ENCODE results near the gene TATDN2.
"Not testable (repeated sequence)": the region's sequence is repeated elsewhere in the genome, so short reads cannot be mapped to it uniquely, and the experiment has no call there.

TATDN2 gene

GRCh38 chr3:10268116-10268515 is 19.9 kb downstream of the TATDN2 start:
- Histone ChIP-seq H3K4me1 (ENCODE audit: control insufficient read depth, insufficient read depth, low read length, poor library complexity, severe bottlenecking) (peaks cover 15% of the 10 kb centered on the region), H3K27me3 (replicated peaks; ENCODE audit: control insufficient read depth, insufficient read depth, low read length, poor library complexity, severe bottlenecking) (no peaks in the 10 kb centered on the region)
- DNase-seq, result no peak

GRCh38 chr3:10268930-10269329 is 20.7 kb downstream of the TATDN2 start:
- peaks cover 49% of the 10 kb centered on the region for H3K36me3 ChIP-seq (ENCODE audit: control insufficient read depth, insufficient read depth, low read length)

More at GRCh38 chr3:10268116-10268515, 19.9 kb downstream of the TATDN2 start:
- Histone ChIP-seq H3K9me3 (ENCODE audit: control insufficient read depth, low read length) (no peaks in the 10 kb centered on the region), H3K36me3 (ENCODE audit: control insufficient read depth, insufficient read depth, low read length) (peaks cover 47% of the 10 kb centered on the region), H3K27ac (ENCODE audit: insufficient read depth, low read length, poor library complexity, severe bottlenecking) (no peak overlapping the region), H3K4me3 (ENCODE audit: insufficient read depth, low read depth, low read length, poor library complexity, severe bottlenecking) (no peak overlapping the region)

GRCh38 chr3:10269443-10269842 is 21.2 kb downstream of the TATDN2 start:
- no peak for DNase-seq
- Histone ChIP-seq H3K4me1 (ENCODE audit: control insufficient read depth, insufficient read depth, low read length, poor library complexity, severe bottlenecking) (peaks cover 18% of the 10 kb centered on the region), H3K36me3 (ENCODE audit: control insufficient read depth, insufficient read depth, low read length) (peaks cover 49% of the 10 kb centered on the region), H3K27ac (ENCODE audit: insufficient read depth, low read length, poor library complexity, severe bottlenecking) (no peak overlapping the region), H3K4me3 (ENCODE audit: insufficient read depth, low read depth, low read length, poor library complexity, severe bottlenecking) (no peak overlapping the region), H3K27me3 (replicated peaks; ENCODE audit: control insufficient read depth, insufficient read depth, low read length, poor library complexity, severe bottlenecking) (no peaks in the 10 kb centered on the region), H3K9me3 (ENCODE audit: control insufficient read depth, low read length) (no peaks in the 10 kb centered on the region)

More at GRCh38 chr3:10268930-10269329, 20.7 kb downstream of the TATDN2 start:
- no peaks in the 10 kb centered on the region for H3K9me3 ChIP-seq (ENCODE audit: control insufficient read depth, low read length)
- no peak for DNase-seq
- H3K4me1 ChIP-seq (ENCODE audit: control insufficient read depth, insufficient read depth, low read length, poor library complexity, severe bottlenecking), result peaks cover 23% of the 10 kb centered on the region
- no peak overlapping the region for H3K4me3 ChIP-seq (ENCODE audit: insufficient read depth, low read depth, low read length, poor library complexity, severe bottlenecking)
- H3K27ac ChIP-seq (ENCODE audit: insufficient read depth, low read length, poor library complexity, severe bottlenecking), result no peak overlapping the region
- H3K27me3 ChIP-seq (replicated peaks; ENCODE audit: control insufficient read depth, insufficient read depth, low read length, poor library complexity, severe bottlenecking), result no peaks in the 10 kb centered on the region

- Histone ChIP-seq H3K36me3 (ENCODE audit: control insufficient read depth, insufficient read depth, low read length) (peaks cover 68% of the 10 kb centered on the region), H3K4me1 (ENCODE audit: control insufficient read depth, insufficient read depth, low read length, poor library complexity, severe bottlenecking) (peaks cover 16% of the 10 kb centered on the region)
- H3K27me3 ChIP-seq (replicated peaks; ENCODE audit: control insufficient read depth, insufficient read depth, low read length, poor library complexity, severe bottlenecking); H3K27ac ChIP-seq (ENCODE audit: insufficient read depth, low read length, poor library complexity, severe bottlenecking); H3K4me3 ChIP-seq (ENCODE audit: insufficient read depth, low read depth, low read length, poor library complexity, severe bottlenecking); DNase-seq; H3K9me3 ChIP-seq (ENCODE audit: control insufficient read depth, low read length): not testable (repeated sequence)
Observed at GRCh38 chr3:10272476-10272875, 24.2 kb downstream of the TATDN2 start.

GRCh38 chr3:10272977-10273376 is 24.7 kb downstream of the TATDN2 start:
- Histone ChIP-seq H3K4me3 (ENCODE audit: insufficient read depth, low read depth, low read length, poor library complexity, severe bottlenecking) (no peak overlapping the region), H3K27me3 (replicated peaks; ENCODE audit: control insufficient read depth, insufficient read depth, low read length, poor library complexity, severe bottlenecking) (no peaks in the 10 kb centered on the region), H3K27ac (ENCODE audit: insufficient read depth, low read length, poor library complexity, severe bottlenecking) (no peak overlapping the region), H3K36me3 (ENCODE audit: control insufficient read depth, insufficient read depth, low read length) (peaks cover 67% of the 10 kb centered on the region), H3K9me3 (ENCODE audit: control insufficient read depth, low read length) (no peaks in the 10 kb centered on the region), H3K4me1 (ENCODE audit: control insufficient read depth, insufficient read depth, low read length, poor library complexity, severe bottlenecking) (peaks cover 16% of the 10 kb centered on the region)
- no peak for DNase-seq

- H3K36me3 ChIP-seq (ENCODE audit: control insufficient read depth, insufficient read depth, low read length), result peaks cover 68% of the 10 kb centered on the region
- H3K27ac ChIP-seq (ENCODE audit: insufficient read depth, low read length, poor library complexity, severe bottlenecking), result no peak overlapping the region
- H3K27me3 ChIP-seq (replicated peaks; ENCODE audit: control insufficient read depth, insufficient read depth, low read length, poor library complexity, severe bottlenecking), result no peaks in the 10 kb centered on the region
- H3K4me3 ChIP-seq (ENCODE audit: insufficient read depth, low read depth, low read length, poor library complexity, severe bottlenecking), result no peak overlapping the region
- H3K9me3 ChIP-seq (ENCODE audit: control insufficient read depth, low read length), result no peaks in the 10 kb centered on the region
- peaks cover 16% of the 10 kb centered on the region for H3K4me1 ChIP-seq (ENCODE audit: control insufficient read depth, insufficient read depth, low read length, poor library complexity, severe bottlenecking)
- DNase-seq, result no peak
Observed at GRCh38 chr3:10273702-10274305, 25.5 kb downstream of the TATDN2 start.

- DNase-seq, result no peak
- peaks cover 16% of the 10 kb centered on the region for H3K4me1 ChIP-seq (ENCODE audit: control insufficient read depth, insufficient read depth, low read length, poor library complexity, severe bottlenecking)
- no peak overlapping the region for H3K4me3 ChIP-seq (ENCODE audit: insufficient read depth, low read depth, low read length, poor library complexity, severe bottlenecking)
- H3K27me3 ChIP-seq (replicated peaks; ENCODE audit: control insufficient read depth, insufficient read depth, low read length, poor library complexity, severe bottlenecking), result no peaks in the 10 kb centered on the region
- no peak overlapping the region for H3K27ac ChIP-seq (ENCODE audit: insufficient read depth, low read length, poor library complexity, severe bottlenecking)
- H3K36me3 ChIP-seq (ENCODE audit: control insufficient read depth, insufficient read depth, low read length), result peaks cover 72% of the 10 kb centered on the region
- no peaks in the 10 kb centered on the region for H3K9me3 ChIP-seq (ENCODE audit: control insufficient read depth, low read length)
Observed at GRCh38 chr3:10274601-10275000, 26.3 kb downstream of the TATDN2 start.

- Histone ChIP-seq H3K27ac (ENCODE audit: insufficient read depth, low read length, poor library complexity, severe bottlenecking) (no peak overlapping the region), H3K4me3 (ENCODE audit: insufficient read depth, low read depth, low read length, poor library complexity, severe bottlenecking) (no peak overlapping the region), H3K9me3 (ENCODE audit: control insufficient read depth, low read length) (no peaks in the 10 kb centered on the region), H3K27me3 (replicated peaks; ENCODE audit: control insufficient read depth, insufficient read depth, low read length, poor library complexity, severe bottlenecking) (no peaks in the 10 kb centered on the region), H3K36me3 (ENCODE audit: control insufficient read depth, insufficient read depth, low read length) (peaks cover 71% of the 10 kb centered on the region), H3K4me1 (ENCODE audit: control insufficient read depth, insufficient read depth, low read length, poor library complexity, severe bottlenecking) (peaks cover 16% of the 10 kb centered on the region)
- DNase-seq, result no peak
Observed at GRCh38 chr3:10277115-10277625, 28.9 kb downstream of the TATDN2 start.

- Histone ChIP-seq H3K36me3 (ENCODE audit: control insufficient read depth, insufficient read depth, low read length) (peaks cover 72% of the 10 kb centered on the region), H3K27me3 (replicated peaks; ENCODE audit: control insufficient read depth, insufficient read depth, low read length, poor library complexity, severe bottlenecking) (no peaks in the 10 kb centered on the region), H3K4me1 (ENCODE audit: control insufficient read depth, insufficient read depth, low read length, poor library complexity, severe bottlenecking) (peaks cover 11% of the 10 kb centered on the region), H3K4me3 (ENCODE audit: insufficient read depth, low read depth, low read length, poor library complexity, severe bottlenecking) (no peak overlapping the region), H3K9me3 (ENCODE audit: control insufficient read depth, low read length) (no peaks in the 10 kb centered on the region), H3K27ac (ENCODE audit: insufficient read depth, low read length, poor library complexity, severe bottlenecking) (peak overlapping the region; percentile 16)
- no peak for DNase-seq
Observed at GRCh38 chr3:10278501-10278900, 30.2 kb downstream of the TATDN2 start.

- Histone ChIP-seq H3K27ac (ENCODE audit: insufficient read depth, low read length, poor library complexity, severe bottlenecking) (no peak overlapping the region), H3K27me3 (replicated peaks; ENCODE audit: control insufficient read depth, insufficient read depth, low read length, poor library complexity, severe bottlenecking) (no peaks in the 10 kb centered on the region), H3K4me3 (ENCODE audit: insufficient read depth, low read depth, low read length, poor library complexity, severe bottlenecking) (no peak overlapping the region), H3K9me3 (ENCODE audit: control insufficient read depth, low read length) (no peaks in the 10 kb centered on the region), H3K36me3 (ENCODE audit: control insufficient read depth, insufficient read depth, low read length) (peaks cover 72% of the 10 kb centered on the region), H3K4me1 (ENCODE audit: control insufficient read depth, insufficient read depth, low read length, poor library complexity, severe bottlenecking) (peaks cover 16% of the 10 kb centered on the region)
- DNase-seq, result no peak
Observed at GRCh38 chr3:10279384-10280176, 31.3 kb downstream of the TATDN2 start.
